ENCODE results near the gene TMEM131.

Gene TMEM131

GRCh38 chr2:97788986-97789644 lies 206.6 kb downstream of the TMEM131 start:
- no peak for DNase-seq

GRCh38 chr2:97785818-97786217 lies 209.9 kb downstream of the TMEM131 start:
- no peak for DNase-seq

GRCh38 chr2:97784953-97785352 lies 210.8 kb downstream of the TMEM131 start:
- no peak for DNase-seq

GRCh38 chr2:97781981-97782380 lies 213.8 kb downstream of the TMEM131 start:
- no peak for DNase-seq

DNA sequence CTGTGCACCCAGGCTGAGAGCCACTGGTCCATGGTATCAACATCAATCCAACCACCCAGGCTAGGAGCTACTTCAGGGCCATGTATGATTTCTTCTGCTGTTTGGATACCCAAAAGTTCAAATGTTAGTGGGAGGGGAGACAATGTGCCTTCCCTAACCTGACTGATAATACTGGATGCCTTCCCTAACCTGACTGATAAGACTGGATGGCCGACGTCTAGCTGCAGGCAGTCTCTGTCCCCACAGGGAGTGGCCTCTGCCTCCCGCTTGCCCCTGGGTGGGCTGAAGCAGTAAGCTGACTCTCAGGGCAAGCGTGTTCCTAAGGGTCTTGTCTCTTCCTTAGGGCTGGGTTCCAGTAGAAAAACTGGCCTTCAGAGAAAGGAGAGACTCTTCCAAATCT lies 216.6 kb downstream of the TMEM131 start:
- no peak for DNase-seq

DNA sequence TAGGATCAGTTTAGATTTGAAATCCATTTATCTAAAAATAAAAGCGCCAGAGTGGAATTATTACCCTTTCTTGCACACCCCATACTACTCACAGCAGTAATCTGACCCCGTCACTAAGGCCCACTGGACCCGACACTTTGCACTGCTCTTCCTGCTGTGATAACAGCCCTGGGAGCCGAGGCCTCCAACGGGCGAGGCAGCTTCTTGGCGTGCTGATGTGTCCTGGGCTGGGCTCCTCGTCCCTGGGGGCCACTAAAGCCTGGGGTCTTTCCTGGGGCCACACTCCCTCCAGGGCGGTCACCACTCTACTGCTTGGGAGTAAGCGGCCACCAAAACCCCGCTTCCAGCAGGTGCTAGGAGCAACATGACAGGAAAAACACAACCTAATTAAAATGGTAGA lies 220.7 kb downstream of the TMEM131 start:
- no peak for DNase-seq

DNA sequence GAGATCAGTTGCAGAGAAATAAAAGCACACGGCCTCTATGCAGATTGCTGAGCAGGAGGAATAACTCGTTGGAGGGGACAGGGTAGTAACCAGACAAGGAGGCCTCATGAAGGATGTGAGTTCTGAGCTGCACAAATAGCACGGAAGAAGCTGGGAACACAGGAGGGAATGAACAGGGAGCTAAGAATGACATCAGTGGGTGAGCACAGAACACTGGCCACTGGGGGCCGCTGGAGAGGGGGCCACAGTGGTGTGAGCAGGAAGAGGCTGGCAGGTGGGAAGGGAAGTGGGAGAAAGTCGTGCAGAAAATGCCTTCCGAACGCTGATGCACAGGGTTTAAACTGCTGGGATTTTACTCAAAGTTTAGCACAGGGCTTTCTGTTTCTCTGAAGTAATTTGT lies 221.3 kb downstream of the TMEM131 start:
- no peak for DNase-seq

GRCh38 chr2:97770445-97770844 lies 225.3 kb downstream of the TMEM131 start:
- no peak for DNase-seq

GRCh38 chr2:97769711-97770110 lies 226.0 kb downstream of the TMEM131 start:
- no peak for DNase-seq

DNA sequence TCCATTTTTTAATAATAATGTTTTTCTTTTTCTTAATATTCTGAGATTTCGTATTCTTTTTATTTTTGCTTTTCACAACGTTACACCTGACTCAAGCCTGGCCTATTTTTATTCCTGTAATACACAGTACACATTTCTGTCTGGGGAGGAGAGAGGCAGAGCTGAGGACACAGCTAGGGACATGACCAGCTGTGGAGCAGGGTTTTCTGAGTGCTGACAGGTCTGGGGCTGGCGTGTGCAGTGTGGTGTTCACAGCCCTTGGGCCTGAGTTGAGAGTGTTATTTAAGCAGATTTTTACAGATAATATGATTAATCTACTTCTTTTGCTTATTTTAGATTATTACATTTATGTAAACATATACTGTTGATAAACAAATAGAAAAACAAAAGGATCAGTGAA lies 226.4 kb downstream of the TMEM131 start:
- no peak for DNase-seq

GRCh38 chr2:97766567-97766966 lies 229.2 kb downstream of the TMEM131 start:
- no peak for DNase-seq

DNA sequence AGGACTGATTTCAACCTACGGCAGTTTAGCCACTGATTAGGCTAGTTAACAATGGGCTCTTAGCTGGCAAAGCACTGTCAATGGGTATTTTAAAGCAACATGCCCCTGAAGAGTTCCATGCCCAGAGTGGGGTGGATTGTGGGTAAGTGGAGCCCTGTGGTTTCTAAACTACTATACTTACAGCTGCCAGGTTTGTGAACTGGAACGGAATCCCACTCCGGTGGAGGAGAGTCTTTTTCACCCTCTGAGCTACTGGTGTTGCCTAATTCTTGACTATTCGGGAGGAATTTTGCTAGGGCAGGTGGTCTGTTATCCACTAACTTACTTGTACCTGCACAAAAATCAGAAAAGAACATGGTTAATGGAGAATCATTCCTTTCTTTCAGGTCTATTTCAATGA lies 229.8 kb downstream of the TMEM131 start:
- no peak for DNase-seq

DNA sequence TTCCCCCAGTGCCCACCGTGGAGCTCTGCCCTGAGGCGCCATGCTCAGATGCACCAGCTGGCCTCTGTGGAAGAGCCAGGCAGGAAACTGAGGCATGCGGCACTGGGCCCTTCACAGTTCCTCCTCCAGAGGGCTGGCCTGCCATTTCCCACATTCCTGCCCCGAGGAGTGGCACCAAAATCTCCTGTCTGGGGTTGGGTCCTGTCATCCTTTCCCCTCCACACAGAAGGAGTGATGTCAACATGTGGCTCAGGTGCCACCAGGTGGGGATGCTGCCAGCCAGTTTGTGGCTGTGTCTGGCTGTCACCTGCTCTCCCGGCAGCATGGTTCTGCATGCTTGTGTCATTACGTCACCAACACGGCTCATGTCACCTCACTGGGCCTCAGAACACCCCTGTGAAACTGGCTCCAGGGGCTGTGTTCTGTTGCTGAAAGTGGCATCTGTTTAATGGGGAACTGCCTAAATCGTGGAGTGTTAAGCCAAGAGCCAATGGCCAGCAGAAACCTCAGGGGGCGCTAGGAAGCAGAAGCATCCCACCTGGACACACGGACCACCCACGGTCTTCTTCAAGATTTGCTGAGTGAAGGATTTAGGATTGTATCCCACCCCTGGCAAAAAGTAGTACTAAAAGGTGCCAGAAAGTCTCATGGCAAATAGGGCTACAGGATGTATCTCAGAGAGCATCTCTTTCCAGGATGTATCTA lies 231.0 kb downstream of the TMEM131 start:
- no peak for DNase-seq

- no peak for DNase-seq
These were observed 232.4 kb downstream of the TMEM131 start for GRCh38 chr2:97763176-97763845.

- DNase-seq: no peak
These were observed 234.6 kb downstream of the TMEM131 start for GRCh38 chr2:97761192-97761591.

DNA sequence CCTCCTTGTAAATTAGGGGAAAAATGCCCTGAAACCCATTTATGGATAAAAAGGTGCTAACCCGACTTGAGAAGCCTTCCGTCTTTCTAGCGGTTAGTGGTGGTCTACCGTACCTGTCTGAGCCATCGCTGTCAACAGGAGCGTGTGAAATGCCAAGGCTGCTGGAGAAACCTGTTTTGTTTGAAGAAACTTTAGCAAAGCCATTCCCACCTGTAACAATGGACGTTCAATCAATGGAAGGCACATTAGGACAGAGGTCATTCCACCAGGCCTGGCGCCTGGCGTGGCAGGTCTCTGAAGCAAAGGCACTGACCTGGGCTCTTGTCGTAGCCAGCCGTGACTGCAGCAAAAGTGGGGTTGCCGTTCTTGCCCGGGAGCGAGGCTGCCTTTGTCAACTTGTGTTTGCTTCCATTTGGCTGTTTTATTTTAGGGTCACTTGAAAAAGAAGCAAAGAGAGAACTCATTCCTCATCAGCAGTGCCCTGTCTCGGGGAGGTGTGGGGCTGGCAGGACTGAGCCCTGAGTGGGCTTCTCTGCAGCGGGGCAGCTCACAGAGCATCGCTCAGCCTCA lies 235.2 kb downstream of the TMEM131 start:
- no peak for DNase-seq

- no peak for DNase-seq
These were observed 235.9 kb downstream of the TMEM131 start for GRCh38 chr2:97759727-97760407.

- DNase-seq: no peak
These were observed 237.5 kb downstream of the TMEM131 start for GRCh38 chr2:97758131-97758705.

- DNase-seq: no peak
These were observed 238.7 kb downstream of the TMEM131 start for GRCh38 chr2:97757062-97757461.

DNA sequence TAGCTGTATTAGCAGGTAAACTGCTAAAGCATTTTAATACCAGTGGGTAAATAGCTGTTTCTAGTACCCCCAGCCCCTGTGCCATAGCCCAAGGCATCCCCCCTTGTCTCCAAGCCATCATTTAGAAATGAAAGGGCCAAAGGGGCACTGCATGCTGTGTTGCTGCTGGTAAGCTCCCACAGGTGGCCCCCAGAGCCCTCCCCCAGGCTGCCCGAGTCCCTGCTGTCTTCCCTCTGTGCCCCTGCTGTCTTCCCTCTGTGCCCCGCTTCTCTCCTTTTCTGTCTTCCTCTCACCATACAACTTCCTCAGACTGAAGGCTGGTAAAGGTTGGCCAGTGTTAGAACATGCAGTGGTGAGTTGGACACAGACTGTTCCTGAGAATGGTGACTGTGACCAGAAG lies 240.3 kb downstream of the TMEM131 start:
- DNase-seq: no peak

DNA sequence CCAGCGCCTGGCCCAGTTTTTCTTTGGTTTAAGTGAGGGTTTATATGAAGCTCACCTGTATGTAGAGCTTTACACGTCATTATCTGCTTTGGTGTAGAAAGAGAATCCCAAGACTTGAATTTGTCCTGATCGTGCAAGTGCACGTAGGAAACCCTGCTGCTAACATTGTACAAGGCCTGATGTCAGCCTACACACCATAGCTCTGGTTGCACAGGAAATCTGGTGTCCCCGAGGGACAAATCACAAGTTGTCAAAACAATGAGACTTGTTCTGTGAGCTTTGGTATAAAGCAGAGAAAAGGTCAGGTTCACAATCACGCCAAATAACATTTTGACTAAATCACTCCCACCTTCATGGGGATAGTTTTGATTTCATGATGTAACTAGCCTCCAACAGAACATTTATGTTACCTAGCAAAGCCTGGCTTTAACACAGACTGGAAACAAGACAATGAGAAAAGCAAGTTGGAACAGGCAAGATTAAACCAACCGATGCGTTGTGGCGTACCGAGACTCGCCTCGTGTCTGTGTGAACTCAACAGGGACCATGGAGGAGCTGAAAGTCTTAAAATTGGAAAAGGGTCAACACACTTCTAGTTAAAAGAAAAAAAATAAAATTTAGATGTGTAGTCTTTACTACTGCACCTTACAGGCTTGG lies 240.9 kb downstream of the TMEM131 start:
- DNase-seq: no peak

All from NCI-H524 (cell line).